ENCODE measurements around the gene TIMM29. TPM values are rescaled to one million over a fixed set of nuclear protein-coding genes. Genes with fewer than 3 reads are reported as not detected.
A peak's percentile ranks its signal among the peaks of the same experiment; 100 is the strongest.

TIMM29 gene
- total and polyA plus RNA-seq, 9 of the 15 experiments (the other 6 are each of a cell fraction or from before 2014, with no cell fraction given): 2.4 to 29.4 (median 16.3) TPM

- intact Hi-C loops (cut with micrococcal nuclease): no loop called here
- FAIRE-seq: peak; percentile 66
- BruUV-seq (replicated peaks): no TSS peak
- TF ChIP-seq NR2C1 (IDR thresholded peaks at IDR 0.05): no peak
- no peak for TF ChIP-seq NR2C1 (tag; IDR thresholded peaks at IDR 0.05)
- TF ChIP-seq THRB (CRISPR knock-in tag; conservative IDR thresholded peaks at IDR 0.05): no peak
- no peak for TF ChIP-seq MYC (IDR thresholded peaks at IDR 0.05; ENCODE audit: low read depth, low read length)
- no peak for TF ChIP-seq MYC (CRISPR knock-in tag; IDR thresholded peaks at IDR 0.05; ENCODE audit: borderline replicate concordance, low read depth)
- peak; percentile 39; the same call in 1 of the 2 replicates for TF ChIP-seq PKNOX1 (IDR thresholded peaks at IDR 0.05)
- 0 out of 2 replicates have a peak, but pooled peaks have one; percentile 17 for TF ChIP-seq SOX6 (IDR thresholded peaks at IDR 0.05)
- TF ChIP-seq IRF2 (CRISPR knock-in tag; IDR thresholded peaks at IDR 0.05): no peak
- TF ChIP-seq ZNF175 (CRISPR knock-in tag; IDR thresholded peaks at IDR 0.05; ENCODE audit: low read depth): no peak
- TF ChIP-seq PRDM10 (IDR thresholded peaks at IDR 0.05; ENCODE audit: partially characterized antibody): no peak
- TF ChIP-seq ZNF431 (CRISPR knock-in tag; IDR thresholded peaks at IDR 0.05): no peak
- TF ChIP-seq NRF1 (conservative IDR thresholded peaks at IDR 0.05 in 1 of 2, IDR thresholded peaks at IDR 0.05 in 1 of 2): no peak
- no peak for TF ChIP-seq PPARD (CRISPR knock-in tag; IDR thresholded peaks at IDR 0.05)
- peak; percentile 42 for TF ChIP-seq NFE2 (IDR thresholded peaks at IDR 0.05; ENCODE audit: low read depth)
- no peak for TF ChIP-seq KHSRP (IDR thresholded peaks at IDR 0.05)
- TF ChIP-seq MAX (CRISPR knock-in tag; IDR thresholded peaks at IDR 0.05): no peak
- TF ChIP-seq ARID1B (IDR thresholded peaks at IDR 0.05): 0 out of 2 replicates have a peak, but pooled peaks have one; percentile 26
- peak; percentile 53; the same call in 1 of the 2 replicates for TF ChIP-seq ZNF384 (IDR thresholded peaks at IDR 0.05; ENCODE audit: low read depth, low read length)
- no peak for TF ChIP-seq GATA2 (CRISPR knock-in tag; IDR thresholded peaks at IDR 0.05)
These were observed 44.3 kb upstream of the TIMM29 start for GRCh38 chr19:10884274-10884673.

More at GRCh38 chr19:10884274-10884673, 44.3 kb upstream of the TIMM29 start:
- DNase-seq (ENCODE audit: extremely low read depth in 1 of 4, low spot score in 3 of 4) (peak in 2 of 4 experiments; percentile 20 to 44), ATAC-seq (peak; percentile 59)
- H3K27me3 ChIP-seq (ENCODE audit: control insufficient read depth in 2 of 2, insufficient read depth in 2 of 2, low read length in 2 of 2): no peaks in the 10 kb centered on the region; a peak in 1 of 5 replicates
- H3K4me1 ChIP-seq (replicated peaks in 1 of 2; ENCODE audit: control insufficient read depth in 2 of 2, insufficient read depth in 2 of 2, low read length in 2 of 2): peaks cover 35 to 79% of the 10 kb centered on the region in 2 experiments
- ChIA-PET POLR2A (interaction anchor here (1.1 to 1.2 kb wide), 2 partner anchors 10 to 73 kb away, joined by 3 read pairs; no protein-coding TSS in a partner anchor), CTCF (ENCODE audit: low intra/inter-chr PET ratio) (no interaction called here)
- peaks cover 19% of the 10 kb centered on the region; the same call in 2 of the 3 replicates for H3K36me3 ChIP-seq (ENCODE audit: control insufficient read depth, insufficient read depth, low read length)
- H3K9ac ChIP-seq (ENCODE audit: insufficient read depth in 1 of 2, low read depth in 2 of 2, low read length in 2 of 2): peak overlapping the region in 1 of 2 experiments; percentile 72; a peak in 1 of 4 replicates
- H3K79me2 ChIP-seq (ENCODE audit: control insufficient read depth, insufficient read depth, low read length): peaks cover 84% of the 10 kb centered on the region
- no peak overlapping the region for H3K4me2 ChIP-seq (ENCODE audit: insufficient read depth, low read length)
- H3K9me3 ChIP-seq (replicated peaks; ENCODE audit: control insufficient read depth, insufficient read depth, low read depth, low read length): no peaks in the 10 kb centered on the region
- H3K4me3 ChIP-seq: no peak overlapping the region
- H3K9me1 ChIP-seq (ENCODE audit: control insufficient read depth, insufficient read depth, low read length): peaks cover 2% of the 10 kb centered on the region
- H2AFZ ChIP-seq (ENCODE audit: low read depth, low read length): no peak overlapping the region
- H3K27ac ChIP-seq (ENCODE audit: extremely low read depth, low read depth, low read length): peak overlapping the region; percentile 23; the same call in 1 of the 3 replicates
- in situ Hi-C loops (cut with MboI): no loop called here
- WGBS (ENCODE audit: insufficient coverage, low coverage, missing lambda C conversion rate): 58% methylated on average over 2 of the region's 2 CpGs
- peaks cover 6% of the 10 kb centered on the region; the same call in 1 of the 2 replicates for H4K20me1 ChIP-seq (replicated peaks; ENCODE audit: control insufficient read depth, insufficient read depth, low read length)

All from K562 (cell line).